Activated CD4-positive, alpha-beta memory T cell treated with anti-CD3 and anti-CD28 coated beads for 36 hours (primary cell): ENCODE data around the gene FRMPD4. TPM values are rescaled to one million over a fixed set of nuclear protein-coding genes. Genes with fewer than 3 reads are reported as not detected.

Experiments used
- CTCF ChIA-PET: fragments of 350-600 bp; sonication (Branson Sonifier 250); formaldehyde crosslinking; loops from one replicate; lab custom pipeline; 2021; ENCODE audit warnings: antibody characterized with exemption, inconsistent platforms; lab: Charles Lee
- POLR2A ChIA-PET: fragments of 350-600 bp; sonication (Branson Sonifier 250); formaldehyde crosslinking; loops from one replicate; lab custom pipeline; 2021; ENCODE audit warnings: antibody characterized with exemption; lab: Charles Lee
- DNase-seq: peaks from one replicate; pipeline ENCODE4 v3.0.0-alpha.2; 2020
- H3K27ac Mint-ChIP-seq: one replicate; pipeline ENCODE4 v1.8.0; 2021; ENCODE audit warnings: mixed read lengths
- H3K27me3 Mint-ChIP-seq: one replicate; pipeline ENCODE4 v1.8.0; 2021; ENCODE audit warnings: mixed read lengths
- H3K36me3 Mint-ChIP-seq: one replicate; pipeline ENCODE4 v1.8.0; 2021; ENCODE audit warnings: mixed read lengths
- H3K4me1 Mint-ChIP-seq: one replicate; pipeline ENCODE4 v1.8.0; 2021; ENCODE audit warnings: low read depth, mixed read lengths
- H3K4me3 Mint-ChIP-seq: one replicate; pipeline ENCODE4 v1.8.0; 2021; ENCODE audit warnings: mild to moderate bottlenecking, mixed read lengths
- H3K9me3 Mint-ChIP-seq: one replicate; pipeline ENCODE4 v1.8.0; 2021; ENCODE audit warnings: mixed read lengths
- intact Hi-C: fragments of 100-400 bp; cut with micrococcal nuclease; formaldehyde crosslinking; loops from one replicate; pipeline ENCODE4 v1.15.1; 2023
- total RNA-seq, 2 experiments: library from RNA; stranded (reverse); gene quantifications; one replicate each; pipeline ENCODE4 v1.2.3, GENCODE V29; 2021

The FRMPD4 gene
- total RNA-seq, 2 experiments from 2014 or later: not detected

- Mint-ChIP-seq H3K9me3 (no peaks in the 10 kb centered on the region), H3K4me1 (no peaks in the 10 kb centered on the region), H3K27ac (no peak overlapping the region), H3K4me3 (no peak overlapping the region), H3K27me3 (no peaks in the 10 kb centered on the region), H3K36me3 (no peaks in the 10 kb centered on the region)
- ChIA-PET POLR2A (no interaction called here), CTCF (no interaction called here)
- DNase-seq: no peak
- intact Hi-C loops: no loop called here
Measured at GRCh38 chrX:12227412-12228041, 89.3 kb downstream of the FRMPD4 start.

DNA sequence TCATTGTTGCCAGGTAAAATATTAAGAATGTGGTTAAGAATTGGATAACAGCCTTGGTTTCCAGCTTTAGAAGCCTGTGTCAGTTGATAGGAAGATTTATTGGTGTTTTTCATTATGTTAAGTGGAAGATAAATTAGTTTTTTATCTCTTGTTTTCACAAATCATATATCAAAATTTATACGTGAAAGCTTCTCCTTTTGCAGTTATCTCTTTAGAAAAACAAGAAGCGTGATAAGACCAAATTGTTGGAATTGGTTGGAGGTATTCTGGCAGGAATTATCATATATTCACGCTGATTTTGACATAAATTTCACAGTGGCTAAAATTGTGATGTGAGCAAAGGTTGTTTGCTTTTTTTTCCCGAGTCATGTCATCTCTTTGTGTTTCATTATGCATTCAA is 90.6 kb downstream of the FRMPD4 start:
- POLR2A ChIA-PET: no interaction called here
- intact Hi-C loops: no loop called here
- no peaks in the 10 kb centered on the region for H3K9me3 Mint-ChIP-seq
- H3K36me3 Mint-ChIP-seq: no peaks in the 10 kb centered on the region
- CTCF ChIA-PET: no interaction called here
- no peak overlapping the region for H3K27ac Mint-ChIP-seq
- no peak for DNase-seq
- no peak overlapping the region for H3K4me3 Mint-ChIP-seq
- H3K27me3 Mint-ChIP-seq: no peaks in the 10 kb centered on the region
- no peaks in the 10 kb centered on the region for H3K4me1 Mint-ChIP-seq

GRCh38 chrX:12229986-12230385 is 91.7 kb downstream of the FRMPD4 start:
- POLR2A ChIA-PET: no interaction called here
- Mint-ChIP-seq H3K27me3 (no peaks in the 10 kb centered on the region), H3K4me3 (no peak overlapping the region), H3K27ac (no peak overlapping the region), H3K9me3 (no peaks in the 10 kb centered on the region), H3K36me3 (no peaks in the 10 kb centered on the region), H3K4me1 (no peaks in the 10 kb centered on the region)
- intact Hi-C loops: no loop called here
- CTCF ChIA-PET: no interaction called here
- DNase-seq: no peak

GRCh38 chrX:12234534-12235329 is 96.5 kb downstream of the FRMPD4 start:
- DNase-seq: no peak
- POLR2A ChIA-PET: no interaction called here
- CTCF ChIA-PET: no interaction called here
- H3K27me3 Mint-ChIP-seq: no peaks in the 10 kb centered on the region
- H3K9me3 Mint-ChIP-seq: no peaks in the 10 kb centered on the region
- H3K4me1 Mint-ChIP-seq: no peaks in the 10 kb centered on the region
- no peak overlapping the region for H3K4me3 Mint-ChIP-seq
- no peak overlapping the region for H3K27ac Mint-ChIP-seq
- no peaks in the 10 kb centered on the region for H3K36me3 Mint-ChIP-seq
- intact Hi-C loops: no loop called here

DNA sequence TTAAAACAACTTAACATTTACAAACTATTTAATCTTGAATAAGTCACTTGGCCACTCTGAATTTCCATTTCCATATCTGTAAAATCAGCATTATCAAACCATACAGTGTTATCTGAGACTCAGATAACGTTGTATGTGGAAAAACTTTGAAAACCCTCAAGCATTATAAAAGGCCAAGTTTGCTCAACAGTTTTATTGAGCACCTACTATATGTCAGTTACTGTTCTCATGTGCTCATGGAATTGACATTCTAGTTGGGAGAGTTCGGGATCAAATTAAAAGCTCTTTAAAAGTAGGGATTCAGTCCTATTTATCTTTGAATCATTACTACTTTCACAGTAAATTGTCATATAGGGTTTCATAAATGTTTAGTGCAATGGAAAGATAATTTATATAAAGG is 97.9 kb downstream of the FRMPD4 start:
- CTCF ChIA-PET: no interaction called here
- Mint-ChIP-seq H3K27me3 (no peaks in the 10 kb centered on the region), H3K36me3 (no peaks in the 10 kb centered on the region), H3K9me3 (no peaks in the 10 kb centered on the region), H3K4me1 (no peaks in the 10 kb centered on the region), H3K4me3 (no peak overlapping the region), H3K27ac (no peak overlapping the region)
- POLR2A ChIA-PET: no interaction called here
- intact Hi-C loops: no loop called here
- DNase-seq: no peak

- no peak for DNase-seq
- intact Hi-C loops: no loop called here
- CTCF ChIA-PET: no interaction called here
- Mint-ChIP-seq H3K9me3 (no peaks in the 10 kb centered on the region), H3K27me3 (no peaks in the 10 kb centered on the region), H3K36me3 (no peaks in the 10 kb centered on the region), H3K4me1 (no peaks in the 10 kb centered on the region), H3K27ac (no peak overlapping the region), H3K4me3 (no peak overlapping the region)
- POLR2A ChIA-PET: no interaction called here
Measured at GRCh38 chrX:12237131-12237530, 98.9 kb downstream of the FRMPD4 start.

DNA sequence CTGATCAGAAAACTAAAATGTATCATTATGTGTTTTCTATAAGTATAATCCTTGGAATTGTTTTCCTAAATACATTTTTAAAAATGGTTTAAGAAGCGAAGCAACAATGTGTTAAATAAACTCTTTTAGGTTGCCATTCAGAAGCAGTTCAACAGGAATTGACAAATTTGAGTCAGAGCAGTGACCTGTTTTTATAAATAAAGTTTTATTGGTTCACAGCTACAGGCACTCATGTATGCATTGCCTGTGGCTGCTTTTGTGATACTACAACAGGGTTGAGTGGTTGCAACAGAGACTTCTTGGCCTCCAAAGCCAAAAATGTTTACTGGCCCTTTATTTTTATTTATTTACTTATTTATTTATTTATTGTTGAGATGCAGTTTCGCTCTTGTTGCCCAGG is 99.5 kb downstream of the FRMPD4 start:
- Mint-ChIP-seq H3K27ac (no peak overlapping the region), H3K4me1 (no peaks in the 10 kb centered on the region), H3K27me3 (no peaks in the 10 kb centered on the region), H3K9me3 (no peaks in the 10 kb centered on the region), H3K4me3 (no peak overlapping the region), H3K36me3 (no peaks in the 10 kb centered on the region)
- intact Hi-C loops: no loop called here
- POLR2A ChIA-PET: no interaction called here
- CTCF ChIA-PET: no interaction called here
- no peak for DNase-seq

DNA sequence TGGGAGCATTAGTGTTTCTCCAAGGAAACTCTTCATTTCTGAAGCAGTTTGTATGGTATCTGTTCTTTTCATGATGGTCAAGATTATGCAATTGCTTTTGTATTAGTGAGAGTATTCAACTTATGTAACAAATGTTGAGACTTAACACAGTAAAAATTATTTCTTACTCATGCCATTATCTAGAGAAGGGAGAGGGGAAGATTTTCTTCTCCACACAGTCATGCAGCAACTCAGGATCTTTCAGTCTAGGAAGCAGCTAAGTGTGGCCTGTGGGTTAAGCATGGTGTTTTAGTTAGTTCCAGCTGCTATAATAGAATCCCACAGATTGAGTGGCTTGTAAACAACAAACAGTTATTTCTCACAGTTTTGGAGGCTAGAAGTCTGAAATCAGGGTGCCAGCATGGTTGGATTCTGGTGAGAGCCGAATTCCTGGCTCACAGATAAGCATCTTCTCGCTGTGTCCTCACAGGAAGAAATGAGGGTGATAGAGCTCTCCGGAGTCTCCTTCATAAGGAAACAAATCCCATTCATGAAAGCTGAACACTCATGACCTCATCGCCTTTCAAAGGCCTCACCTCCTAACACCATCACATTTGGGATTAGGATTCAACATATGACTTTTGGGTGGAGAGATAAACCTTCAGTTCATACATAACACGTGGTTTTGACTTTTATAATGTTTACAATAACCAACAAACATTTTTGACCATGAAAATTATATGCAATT is 101.2 kb downstream of the FRMPD4 start:
- Mint-ChIP-seq H3K36me3 (no peaks in the 10 kb centered on the region), H3K9me3 (no peaks in the 10 kb centered on the region), H3K27me3 (no peaks in the 10 kb centered on the region), H3K27ac (no peak overlapping the region), H3K4me1 (no peaks in the 10 kb centered on the region), H3K4me3 (no peak overlapping the region)
- no peak for DNase-seq
- intact Hi-C loops: no loop called here
- ChIA-PET CTCF (no interaction called here), POLR2A (no interaction called here)

- CTCF ChIA-PET: no interaction called here
Measured at GRCh38 chrX:12240491-12240890, 102.2 kb downstream of the FRMPD4 start.

GRCh38 chrX:12241026-12241425 is 102.8 kb downstream of the FRMPD4 start:
- Mint-ChIP-seq H3K36me3 (no peaks in the 10 kb centered on the region), H3K27me3 (no peaks in the 10 kb centered on the region), H3K4me1 (no peaks in the 10 kb centered on the region), H3K4me3 (no peak overlapping the region), H3K27ac (no peak overlapping the region), H3K9me3 (no peaks in the 10 kb centered on the region)
- intact Hi-C loops: no loop called here
- DNase-seq: no peak
- ChIA-PET CTCF (no interaction called here), POLR2A (no interaction called here)

More at GRCh38 chrX:12240491-12240890, 102.2 kb downstream of the FRMPD4 start:
- H3K9me3 Mint-ChIP-seq: no peaks in the 10 kb centered on the region
- H3K36me3 Mint-ChIP-seq: no peaks in the 10 kb centered on the region
- intact Hi-C loops: no loop called here
- H3K27me3 Mint-ChIP-seq: no peaks in the 10 kb centered on the region
- H3K4me1 Mint-ChIP-seq: no peaks in the 10 kb centered on the region
- POLR2A ChIA-PET: no interaction called here
- no peak overlapping the region for H3K4me3 Mint-ChIP-seq
- H3K27ac Mint-ChIP-seq: no peak overlapping the region
- no peak for DNase-seq

GRCh38 chrX:12245650-12246645 is 107.7 kb downstream of the FRMPD4 start:
- intact Hi-C loops: no loop called here
- no peaks in the 10 kb centered on the region for H3K4me1 Mint-ChIP-seq
- H3K9me3 Mint-ChIP-seq: no peaks in the 10 kb centered on the region
- ChIA-PET POLR2A (no interaction called here), CTCF (no interaction called here)
- no peaks in the 10 kb centered on the region for H3K36me3 Mint-ChIP-seq
- no peaks in the 10 kb centered on the region for H3K27me3 Mint-ChIP-seq
- H3K27ac Mint-ChIP-seq: no peak overlapping the region
- DNase-seq: no peak
- H3K4me3 Mint-ChIP-seq: no peak overlapping the region

GRCh38 chrX:12249997-12250396 is 111.7 kb downstream of the FRMPD4 start:
- H3K4me3 Mint-ChIP-seq: no peak overlapping the region
- intact Hi-C loops: no loop called here
- POLR2A ChIA-PET: no interaction called here
- CTCF ChIA-PET: no interaction called here
- no peaks in the 10 kb centered on the region for H3K9me3 Mint-ChIP-seq
- H3K4me1 Mint-ChIP-seq: no peaks in the 10 kb centered on the region
- no peaks in the 10 kb centered on the region for H3K27me3 Mint-ChIP-seq
- DNase-seq: no peak
- H3K36me3 Mint-ChIP-seq: no peaks in the 10 kb centered on the region
- no peak overlapping the region for H3K27ac Mint-ChIP-seq
